Erythroblast (primary cell): ENCODE measurements around the gene PCCB.

ENCODE experiments used
- GATA1 ChIP-seq: IDR thresholded peaks from 2 replicates; pipeline ENCODE4 v1.6.1; 2011; ENCODE audit warnings: low read depth, mild to moderate bottlenecking, control low read depth, low read length, moderate library complexity
- POLR2A ChIP-seq: IDR thresholded peaks from 2 replicates; pipeline ENCODE4 v1.6.1; 2011; ENCODE audit warnings: mild to moderate bottlenecking, low read length

DNA sequence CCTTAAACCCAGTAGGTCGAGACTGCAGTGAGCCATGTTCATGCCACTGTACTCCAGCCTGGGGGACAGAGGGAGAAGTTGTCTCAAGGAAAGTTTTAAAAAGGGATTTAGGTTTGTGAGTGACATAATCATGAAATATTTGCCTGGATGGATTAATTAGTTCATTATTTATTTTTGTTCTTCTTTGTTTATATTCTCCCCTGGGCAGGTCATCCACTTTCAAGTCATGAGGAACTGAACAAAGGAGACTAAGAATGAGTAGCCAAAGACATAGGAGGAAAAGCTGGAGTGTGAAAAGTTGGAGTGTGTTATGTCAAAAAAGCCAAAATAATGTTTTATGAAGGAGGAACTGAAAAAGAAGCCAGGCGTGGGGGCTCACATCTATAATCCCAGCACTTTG, 17.7 kb upstream of the PCCB start:
- TF ChIP-seq POLR2A (no peak), GATA1 (no peak)
